Fibroblast of mammary gland (primary cell): ENCODE data around the gene SMIM22.

Experiments used
- DNase-seq: peaks from one replicate; pipeline ENCODE4 v3.0.0-alpha.2; 2010; ENCODE audit warnings: low read depth
- H3K4me3 ChIP-seq: 2 replicates; pipeline ENCODE4 v1.5.1; 2011; ENCODE audit warnings: low read depth, mild to moderate bottlenecking, low read length, moderate library complexity; ENCODE audit not compliant: control insufficient read depth
- CTCF ChIP-seq: conservative IDR thresholded peaks from 2 replicates; pipeline ENCODE4 v1.5.1; 2011; ENCODE audit warnings: low read depth, low read length, inconsistent platforms; ENCODE audit not compliant: control insufficient read depth, insufficient read depth

The SMIM22 gene, protein sequence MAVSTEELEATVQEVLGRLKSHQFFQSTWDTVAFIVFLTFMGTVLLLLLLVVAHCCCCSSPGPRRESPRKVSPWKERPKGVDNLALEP

GRCh38 chr16:4795181-4795827, at the start of gene SMIM22:
Gene SMIM22, plus strand, starts transcription at chr16:4795369. Its CDS starts 366 bp downstream, at chr16:4795735.
- TF ChIP-seq CTCF = no peak
- DNase-seq = no peak
- H3K4me3 ChIP-seq = no peak within 1 kb of the TSS

- no peak for TF ChIP-seq CTCF
- no peak overlapping the region for H3K4me3 ChIP-seq
- DNase-seq = no peak
These were observed 49.0 kb upstream of the SMIM22 start for GRCh38 chr16:4746215-4746614.

- TF ChIP-seq CTCF = no peak
These were observed 48.1 kb upstream of the SMIM22 start for GRCh38 chr16:4746991-4747574.

GRCh38 chr16:4747906-4748681, 47.1 kb upstream of the SMIM22 start:
- no peak overlapping the region for H3K4me3 ChIP-seq
- no peak for TF ChIP-seq CTCF
- DNase-seq = no peak

More at GRCh38 chr16:4746991-4747574, 48.1 kb upstream of the SMIM22 start:
- no peak for DNase-seq
- H3K4me3 ChIP-seq = no peak overlapping the region

DNA sequence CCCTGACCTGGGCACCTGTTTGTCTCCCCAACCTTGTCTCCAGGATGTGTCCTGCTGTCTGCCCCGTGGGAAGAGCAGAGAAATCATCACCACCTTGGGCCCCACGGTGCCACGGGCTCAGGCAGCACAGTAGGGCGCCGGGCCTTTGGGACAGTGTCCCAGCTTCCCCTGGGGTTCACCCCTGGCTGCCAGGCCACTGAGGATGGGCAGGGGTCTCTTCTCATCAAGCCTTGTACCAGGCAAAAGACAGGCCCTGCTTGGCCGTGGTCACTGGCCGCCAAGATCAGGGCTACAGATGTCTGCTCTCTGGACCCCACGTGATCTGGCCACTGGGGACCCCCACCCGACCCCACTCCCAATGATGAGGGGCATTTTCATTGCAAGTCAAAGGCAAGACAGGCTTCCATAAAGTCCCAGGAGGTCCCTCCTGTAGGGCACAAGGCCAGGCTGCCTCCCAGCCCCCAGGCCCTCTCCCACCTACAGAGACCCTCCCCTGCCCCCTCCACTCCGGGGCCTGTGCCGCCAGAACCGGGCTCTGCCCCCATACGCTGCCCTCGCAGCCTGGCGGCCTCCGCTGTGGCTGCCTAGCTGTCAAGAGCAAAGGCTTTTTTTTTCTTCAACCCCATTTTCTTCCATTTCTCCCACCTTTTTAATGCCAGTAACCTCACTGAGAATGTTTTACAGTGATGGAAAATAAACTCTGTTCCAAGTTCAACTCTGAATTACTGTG, 46.3 kb upstream of the SMIM22 start:
- DNase-seq = no peak
- H3K4me3 ChIP-seq = no peak overlapping the region
- TF ChIP-seq CTCF = no peak

- no peak for DNase-seq
- no peak for TF ChIP-seq CTCF
- H3K4me3 ChIP-seq = no peak overlapping the region
These were observed 45.4 kb upstream of the SMIM22 start for GRCh38 chr16:4749700-4750257.
